GM18870 (cell line): Measurements from ENCODE around the gene AUTS2.

Experiments
- ATAC-seq: cut with Tn5 transposase; IDR thresholded peaks from one replicate; pipeline ENCODE4 v1.9.1; 2021; ENCODE audit warnings: moderate library complexity; ENCODE audit not compliant: unreplicated experiment

Gene AUTS2

DNA sequence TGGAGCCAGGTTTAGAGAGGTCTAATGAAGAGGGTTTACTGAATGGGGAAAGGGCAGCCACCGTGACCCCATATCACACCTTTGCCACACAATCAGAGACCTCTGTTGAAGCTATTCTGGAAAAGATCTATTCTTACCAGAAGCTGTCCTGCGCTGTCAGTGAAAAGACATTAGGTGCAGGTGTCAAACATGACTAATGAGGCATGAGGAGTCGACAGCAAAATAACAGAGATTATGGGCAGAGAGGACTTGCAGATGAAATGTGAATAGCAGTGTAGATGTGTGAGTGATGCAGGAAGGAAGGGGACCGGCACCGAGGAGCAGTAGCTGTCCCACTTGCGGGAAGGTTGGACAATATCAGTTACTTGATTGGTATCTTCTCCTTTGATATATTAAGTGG, 906.0 kb downstream of the AUTS2 start:
- no peak for ATAC-seq

GRCh38 chr7:70505468-70505867, 907.2 kb downstream of the AUTS2 start:
- no peak for ATAC-seq

DNA sequence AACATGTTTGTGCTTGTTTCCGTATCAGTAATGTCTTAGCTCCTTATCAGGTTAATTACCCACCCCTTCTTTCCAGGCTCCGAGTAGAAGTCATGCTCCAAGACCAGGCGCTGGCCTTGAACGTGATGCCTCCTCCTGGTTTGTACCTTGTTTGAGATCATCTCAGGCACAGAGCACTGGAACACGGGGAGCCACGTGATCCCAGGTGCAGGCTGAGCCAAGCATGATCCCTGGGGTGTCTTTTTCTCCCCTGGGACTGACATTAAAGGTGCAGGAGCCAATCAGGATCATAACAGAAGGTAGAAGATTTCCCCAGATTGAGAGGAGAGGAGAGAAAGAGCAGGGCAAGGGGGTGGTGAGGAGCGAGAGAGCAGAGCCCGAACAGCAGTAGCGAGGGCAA, 907.6 kb downstream of the AUTS2 start:
- ATAC-seq, result no peak

- ATAC-seq, result no peak
Measured at GRCh38 chr7:70506434-70506833, 908.2 kb downstream of the AUTS2 start.

DNA sequence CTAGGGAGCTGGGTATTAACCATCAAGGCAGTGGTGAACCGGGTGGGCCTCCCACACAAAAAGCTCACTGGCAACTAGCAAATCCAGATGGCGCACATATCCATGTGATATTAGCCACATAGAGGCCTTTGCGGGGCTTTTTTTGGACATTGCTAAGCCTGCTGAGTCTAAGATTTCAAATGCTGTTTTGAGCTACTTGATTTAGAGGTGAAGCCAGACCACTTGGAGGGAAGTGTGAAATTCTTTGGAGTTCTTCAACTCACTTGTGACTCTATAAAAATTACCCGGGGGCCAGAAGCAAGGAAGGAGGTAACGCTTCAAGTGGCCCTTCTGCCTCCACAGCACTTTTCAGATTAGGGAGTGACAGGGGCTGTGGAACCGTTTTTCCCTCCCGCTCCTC, 913.9 kb downstream of the AUTS2 start:
- no peak for ATAC-seq

GRCh38 chr7:70512761-70513160, 914.5 kb downstream of the AUTS2 start:
- no peak for ATAC-seq

DNA sequence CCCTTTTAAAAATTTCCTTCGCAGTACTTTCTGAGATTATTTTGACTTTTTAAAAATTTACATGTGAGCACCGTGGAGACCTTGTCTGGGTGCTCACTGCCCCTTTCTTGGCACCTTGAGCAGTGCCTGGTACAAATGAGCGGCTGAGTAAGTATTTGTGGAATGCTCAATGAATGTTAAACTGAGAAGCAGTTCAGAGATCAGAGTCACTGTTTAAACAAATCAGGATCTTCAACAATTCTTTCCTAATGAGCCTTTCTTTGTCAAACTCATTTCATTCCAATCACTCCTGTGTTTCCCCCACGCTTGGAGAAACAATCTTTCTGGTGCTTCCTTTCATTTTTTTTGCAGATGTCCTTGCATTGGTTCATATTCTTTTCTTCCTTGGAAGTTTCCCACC, 922.3 kb downstream of the AUTS2 start:
- ATAC-seq, result no peak

DNA sequence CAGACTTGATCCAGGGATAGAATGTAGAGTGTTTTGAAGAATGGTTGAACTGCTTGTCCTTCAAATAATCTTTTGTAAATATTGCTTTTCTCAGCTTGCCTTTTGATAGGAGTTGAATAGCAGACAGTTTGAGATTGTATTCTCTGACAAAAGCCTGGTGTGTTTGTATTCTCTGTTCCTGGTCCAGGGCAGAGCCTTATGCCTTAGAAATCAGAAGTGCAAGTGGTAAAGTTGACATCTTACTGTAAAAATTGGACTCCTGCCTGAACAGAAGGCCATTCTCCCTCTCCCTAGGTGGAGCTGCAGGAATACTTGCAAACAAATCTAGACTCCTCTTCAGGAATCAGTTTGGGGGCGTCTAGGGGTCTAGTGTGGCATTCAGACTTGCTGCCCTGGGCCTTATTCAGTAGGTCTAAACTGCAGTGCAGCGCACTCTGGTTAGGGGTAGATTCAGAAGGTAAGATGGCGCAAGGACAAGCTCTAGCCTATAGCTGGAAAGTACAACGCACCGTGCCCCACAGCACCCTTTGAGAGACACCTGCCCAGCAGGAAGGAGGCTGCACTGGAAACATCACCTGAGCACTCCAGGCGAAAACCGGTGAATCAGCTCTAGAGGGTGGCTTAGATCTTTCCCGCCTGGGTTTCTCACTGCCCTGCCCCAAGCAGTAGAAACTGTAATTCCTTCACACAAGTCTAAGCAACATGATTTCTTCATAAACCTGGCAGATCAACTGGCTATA, 925.1 kb downstream of the AUTS2 start:
- ATAC-seq, result no peak

- ATAC-seq, result no peak
Measured at GRCh38 chr7:70523989-70524351, 925.7 kb downstream of the AUTS2 start.

- no peak for ATAC-seq
Measured at GRCh38 chr7:70525991-70526390, 927.7 kb downstream of the AUTS2 start.

DNA sequence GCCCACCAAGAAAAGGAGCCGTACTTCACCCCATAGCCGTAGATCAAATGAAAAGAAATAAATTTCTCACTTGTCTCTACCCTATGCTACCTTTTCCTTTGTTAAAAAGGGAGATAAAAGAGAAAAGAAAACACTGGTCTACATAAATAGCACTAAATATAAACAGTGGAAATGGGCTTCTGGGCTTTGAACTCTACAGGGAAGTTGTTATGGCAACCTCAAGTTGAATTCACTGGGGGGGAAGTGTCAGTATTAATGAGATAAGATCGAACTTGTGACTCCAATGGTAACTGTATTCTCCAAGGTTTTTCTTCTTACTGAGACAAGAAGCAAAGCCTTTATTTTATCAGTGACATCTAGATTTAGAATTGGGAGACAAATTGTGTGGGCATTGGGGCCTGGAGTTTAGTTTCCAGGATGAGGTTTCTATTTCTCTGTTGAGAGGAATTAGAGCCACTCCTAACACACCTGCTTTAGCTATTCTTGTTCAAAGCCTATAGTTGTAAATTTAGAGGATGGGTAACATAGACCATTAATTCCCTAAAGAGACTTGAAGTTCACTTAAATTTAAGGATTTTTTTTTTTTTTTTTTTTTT, 929.3 kb downstream of the AUTS2 start:
- ATAC-seq, result no peak

GRCh38 chr7:70529436-70529835, 931.2 kb downstream of the AUTS2 start:
- ATAC-seq, result no peak

- no peak for ATAC-seq
Measured at GRCh38 chr7:70529914-70530585, 931.8 kb downstream of the AUTS2 start.

DNA sequence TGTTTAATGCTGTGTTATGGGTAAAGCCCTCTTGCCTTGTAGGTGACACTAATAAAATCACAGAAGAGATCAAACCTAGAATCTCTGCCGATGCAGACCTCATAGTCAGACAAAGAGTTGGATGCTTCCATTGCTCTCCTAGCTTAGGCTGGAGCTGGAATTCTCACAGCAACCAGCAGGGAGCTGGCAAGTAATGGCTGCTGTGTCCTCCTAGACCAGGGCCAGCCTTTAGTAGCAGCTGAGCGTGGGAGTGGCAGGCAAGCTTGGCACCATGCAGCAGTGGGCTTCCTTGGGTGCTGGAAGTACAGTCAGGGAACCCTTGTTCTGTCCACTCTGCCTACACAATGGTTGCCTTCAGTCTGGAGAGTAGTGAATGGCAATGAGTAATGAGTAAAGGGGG, 935.3 kb downstream of the AUTS2 start:
- no peak for ATAC-seq

- ATAC-seq, result no peak
Measured at GRCh38 chr7:70539205-70539604, 940.9 kb downstream of the AUTS2 start.

DNA sequence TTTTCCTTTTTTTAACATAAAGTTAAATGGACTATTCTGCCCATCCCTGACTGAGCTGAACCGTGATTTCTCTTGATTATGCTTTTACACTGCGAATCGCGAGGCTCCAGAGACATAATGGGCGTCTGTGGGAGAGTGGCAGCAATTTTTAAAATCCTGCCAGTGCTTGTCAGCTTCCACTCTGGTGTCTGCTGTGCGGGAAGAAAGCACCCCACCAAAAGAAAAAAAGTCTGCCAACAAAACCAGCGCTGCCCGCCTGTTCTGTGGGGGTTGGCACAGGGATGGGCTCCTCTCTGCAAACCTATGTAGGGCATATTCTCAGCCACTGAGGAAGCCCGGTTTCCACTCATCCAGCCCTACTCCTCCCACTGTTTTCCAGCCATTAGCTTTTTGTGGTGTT, 941.3 kb downstream of the AUTS2 start:
- ATAC-seq, result no peak

DNA sequence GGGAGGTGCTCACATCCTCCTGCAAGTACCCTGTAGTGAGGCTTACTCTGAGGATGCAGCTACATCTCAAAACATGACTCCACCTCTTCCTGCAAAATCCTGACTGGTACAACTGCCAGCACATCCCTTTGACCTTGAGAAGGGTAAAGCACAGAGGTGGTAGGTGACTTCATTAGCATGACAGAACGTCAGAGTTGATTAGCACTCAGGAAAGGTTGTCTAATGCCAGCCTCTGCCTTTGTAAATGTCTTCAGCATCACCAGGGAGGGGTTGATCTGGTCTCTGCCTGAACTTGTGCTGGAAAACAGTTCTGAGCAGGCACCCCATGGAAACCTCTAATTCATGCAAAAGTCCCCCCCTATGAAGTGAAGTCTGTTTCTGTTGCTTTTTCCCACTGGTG, 942.4 kb downstream of the AUTS2 start:
- ATAC-seq, result no peak

- no peak for ATAC-seq
Measured at GRCh38 chr7:70542750-70543376, 944.6 kb downstream of the AUTS2 start.

- no peak for ATAC-seq
Measured at GRCh38 chr7:70544016-70544415, 945.7 kb downstream of the AUTS2 start.

- ATAC-seq, result no peak
Measured at GRCh38 chr7:70545214-70545613, 946.9 kb downstream of the AUTS2 start.

- no peak for ATAC-seq
Measured at GRCh38 chr7:70552141-70552540, 953.9 kb downstream of the AUTS2 start.

GRCh38 chr7:70553364-70553763, 955.1 kb downstream of the AUTS2 start:
- no peak for ATAC-seq
